MM.1S (cell line): ENCODE results near the gene GALE.

Source experiments
- DNase-seq: peaks from one replicate; pipeline ENCODE4 v3.0.0-alpha.2; 2015
- H2AFZ ChIP-seq: fragments of 300-600 bp; sonication (generic); 2 replicates; pipeline ENCODE4 v1.6.0; 2016; ENCODE audit warnings: antibody characterized with exemption, low read length
- H3F3A ChIP-seq: fragments of 300-600 bp; sonication (generic); 2 replicates; pipeline ENCODE4 v1.6.1; 2016; ENCODE audit warnings: mild to moderate bottlenecking, antibody characterized with exemption, low read length, moderate library complexity, mixed read lengths; ENCODE audit not compliant: insufficient read depth
- H3K27ac ChIP-seq: fragments of 300-600 bp; sonication (generic); 2 replicates; pipeline ENCODE4 v1.5.1; 2016; ENCODE audit warnings: mild to moderate bottlenecking, low read length
- H3K27me3 ChIP-seq: fragments of 300-600 bp; sonication (generic); replicated peaks from 2 replicates; pipeline ENCODE4 v1.6.0; 2016; ENCODE audit warnings: low read length; ENCODE audit not compliant: insufficient read depth
- H3K36me3 ChIP-seq: fragments of 300-600 bp; sonication (generic); replicated peaks from 2 replicates; pipeline ENCODE4 v1.6.1; 2016; ENCODE audit warnings: mild to moderate bottlenecking, low read length, mixed read lengths; ENCODE audit not compliant: insufficient read depth
- H3K4me1 ChIP-seq: fragments of 300-600 bp; sonication (generic); 2 replicates; pipeline ENCODE4 v1.6.1; 2016; ENCODE audit warnings: low read length, mixed read lengths
- H3K4me2 ChIP-seq: fragments of 300-600 bp; sonication (generic); 2 replicates; pipeline ENCODE4 v1.6.0; 2016; ENCODE audit warnings: low read depth, low read length
- H3K4me3 ChIP-seq: fragments of 300-600 bp; sonication (generic); 2 replicates; pipeline ENCODE4 v1.5.1; 2016; ENCODE audit warnings: low read length, mixed read lengths
- H3K79me2 ChIP-seq: fragments of 300-600 bp; sonication (generic); 2 replicates; pipeline ENCODE4 v1.6.1; 2016; ENCODE audit warnings: mixed run types, low read length, mixed read lengths
- H3K9ac ChIP-seq: fragments of 300-600 bp; sonication (generic); 2 replicates; pipeline ENCODE4 v1.6.1; 2016; ENCODE audit warnings: low read length, mixed read lengths
- H3K9me2 ChIP-seq: fragments of 300-600 bp; sonication (generic); replicated peaks from 2 replicates; pipeline ENCODE4 v1.6.1; 2016; ENCODE audit warnings: mild to moderate bottlenecking, low read length, mixed read lengths; ENCODE audit not compliant: insufficient read depth
- H3K9me3 ChIP-seq: fragments of 300-600 bp; sonication (generic); replicated peaks from 2 replicates; pipeline ENCODE4 v1.6.1; 2016; ENCODE audit warnings: mild to moderate bottlenecking, low read length, mixed read lengths; ENCODE audit not compliant: insufficient read depth
- H4K20me1 ChIP-seq: fragments of 300-600 bp; sonication (generic); 2 replicates; pipeline ENCODE4 v1.6.1; 2016; ENCODE audit warnings: mild to moderate bottlenecking, low read length, moderate library complexity, mixed read lengths; ENCODE audit not compliant: insufficient read depth
- CTCF ChIP-seq: fragments of 300-600 bp; sonication (generic); IDR thresholded peaks from 2 replicates; pipeline ENCODE4 v1.5.1; 2016; ENCODE audit warnings: antibody characterized with exemption, low read length, mixed read lengths
- EZH2 ChIP-seq: fragments of 300-600 bp; sonication (generic); optimal IDR thresholded peaks from 2 replicates; pipeline ENCODE3; 2017; ENCODE audit warnings: low read depth, mild to moderate bottlenecking, antibody characterized with exemption, low read length, mixed read lengths
- EZH2phosphoT487 ChIP-seq: fragments of 300-600 bp; sonication (generic); IDR thresholded peaks from 2 replicates; pipeline ENCODE4 v1.6.1; 2018; ENCODE audit warnings: antibody characterized with exemption, low read length

GALE gene

GRCh38 chr1:23772854-23773242 is 27.7 kb downstream of the GALE start:
- no peak for TF ChIP-seq EZH2
- TF ChIP-seq CTCF = no peak
- no peak for TF ChIP-seq EZH2phosphoT487
- Histone ChIP-seq H3K79me2 (peaks cover 11% of the 10 kb centered on the region), H4K20me1 (no peaks in the 10 kb centered on the region), H3K4me2 (peak overlapping the region; percentile 42; the same call in 1 of the 2 replicates), H3K27me3 (no peaks in the 10 kb centered on the region), H3K9me2 (no peaks in the 10 kb centered on the region), H3K36me3 (no peaks in the 10 kb centered on the region), H3K4me1 (peaks cover 11% of the 10 kb centered on the region), H3K27ac (no peak overlapping the region), H3K9me3 (no peaks in the 10 kb centered on the region), H3K4me3 (no peak overlapping the region), H3K9ac (no peak overlapping the region), H2AFZ (no peak overlapping the region), H3F3A (no peaks in the 10 kb centered on the region)
- DNase-seq = no peak

GRCh38 chr1:23772049-23772853 is 28.3 kb downstream of the GALE start:
- Histone ChIP-seq H3F3A (no peaks in the 10 kb centered on the region), H3K9me3 (no peaks in the 10 kb centered on the region), H3K4me3 (no peak overlapping the region), H4K20me1 (no peaks in the 10 kb centered on the region), H3K9ac (no peak overlapping the region), H3K27ac (no peak overlapping the region), H3K27me3 (no peaks in the 10 kb centered on the region), H3K9me2 (no peaks in the 10 kb centered on the region), H3K79me2 (peaks cover 6% of the 10 kb centered on the region; the same call in 1 of the 2 replicates), H3K4me1 (peaks cover 10% of the 10 kb centered on the region), H3K4me2 (peak overlapping the region; percentile 42), H2AFZ (peak overlapping the region; percentile 19; the same call in 1 of the 2 replicates), H3K36me3 (no peaks in the 10 kb centered on the region)
- TF ChIP-seq EZH2 (no peak), CTCF (peak; percentile 96), EZH2phosphoT487 (no peak)
- peak; percentile 86 for DNase-seq

- DNase-seq = no peak
- H3K4me1 ChIP-seq = peaks cover 8% of the 10 kb centered on the region
- no peak overlapping the region for H3K4me2 ChIP-seq
- H3K27ac ChIP-seq = no peak overlapping the region
- H2AFZ ChIP-seq = no peak overlapping the region
- H3K9ac ChIP-seq = no peak overlapping the region
- no peaks in the 10 kb centered on the region for H3K27me3 ChIP-seq
- no peaks in the 10 kb centered on the region for H3K9me2 ChIP-seq
- no peaks in the 10 kb centered on the region for H3K9me3 ChIP-seq
- H3K79me2 ChIP-seq = no peaks in the 10 kb centered on the region
- no peak overlapping the region for H3K4me3 ChIP-seq
- no peak for TF ChIP-seq EZH2phosphoT487
- no peak for TF ChIP-seq CTCF
- TF ChIP-seq EZH2 = no peak
- no peaks in the 10 kb centered on the region for H3F3A ChIP-seq
- H4K20me1 ChIP-seq = no peaks in the 10 kb centered on the region
- H3K36me3 ChIP-seq = no peaks in the 10 kb centered on the region
Observed at GRCh38 chr1:23768733-23769132, 31.8 kb downstream of the GALE start.
